NCI-H2227 treated with DMSO at 0.1 percent for 48 hours (cell line): ENCODE results near the gene MCTP1.
"Not testable (repeated sequence)": the region's sequence is repeated elsewhere in the genome, so short reads cannot be mapped to it uniquely, and the experiment has no call there.

Source experiments
- DNase-seq: peaks from one replicate; lab custom pipeline; 2025; lab: John Stamatoyannopoulos, UW

The MCTP1 gene

GRCh38 chr5:94869921-94870320 lies 415.0 kb downstream of the MCTP1 start:
- no peak for DNase-seq

- DNase-seq, result no peak
These were observed 420.9 kb downstream of the MCTP1 start for GRCh38 chr5:94863951-94864350.

- no peak for DNase-seq
These were observed 427.8 kb downstream of the MCTP1 start for GRCh38 chr5:94857111-94857510.

GRCh38 chr5:94856257-94856800 lies 428.6 kb downstream of the MCTP1 start:
- DNase-seq, result no peak

GRCh38 chr5:94855543-94855942 lies 429.4 kb downstream of the MCTP1 start:
- DNase-seq, result no peak

- DNase-seq, result no peak
These were observed 431.8 kb downstream of the MCTP1 start for GRCh38 chr5:94853120-94853519.

- DNase-seq, result no peak
These were observed 433.9 kb downstream of the MCTP1 start for GRCh38 chr5:94850960-94851359.

GRCh38 chr5:94849821-94850736 lies 434.8 kb downstream of the MCTP1 start:
- no peak for DNase-seq

- DNase-seq, result no peak
These were observed 435.6 kb downstream of the MCTP1 start for GRCh38 chr5:94849324-94849723.

GRCh38 chr5:94847726-94848125 lies 437.2 kb downstream of the MCTP1 start:
- DNase-seq, result no peak

- DNase-seq, result no peak
These were observed 437.9 kb downstream of the MCTP1 start for GRCh38 chr5:94847019-94847418.

- not testable (repeated sequence) for DNase-seq
These were observed 439.2 kb downstream of the MCTP1 start for GRCh38 chr5:94845696-94846095.

GRCh38 chr5:94841598-94842322 lies 443.1 kb downstream of the MCTP1 start:
- no peak for DNase-seq

- no peak for DNase-seq
These were observed 451.0 kb downstream of the MCTP1 start for GRCh38 chr5:94833851-94834250.

GRCh38 chr5:94832685-94833084 lies 452.2 kb downstream of the MCTP1 start:
- DNase-seq, result no peak

- no peak for DNase-seq
These were observed 454.4 kb downstream of the MCTP1 start for GRCh38 chr5:94830520-94830919.

GRCh38 chr5:94828222-94828621 lies 456.7 kb downstream of the MCTP1 start:
- DNase-seq, result not testable (repeated sequence)

- DNase-seq, result no peak
These were observed 464.4 kb downstream of the MCTP1 start for GRCh38 chr5:94820488-94820887.

GRCh38 chr5:94818904-94819303 lies 466.0 kb downstream of the MCTP1 start:
- no peak for DNase-seq

- DNase-seq, result no peak
These were observed 469.4 kb downstream of the MCTP1 start for GRCh38 chr5:94815313-94816039.

- no peak for DNase-seq
These were observed 472.7 kb downstream of the MCTP1 start for GRCh38 chr5:94812232-94812631.

- no peak for DNase-seq
These were observed 473.6 kb downstream of the MCTP1 start for GRCh38 chr5:94811331-94811730.
